Measurements from ENCODE around the gene BBIP1. TPM values are rescaled to one million over a fixed set of nuclear protein-coding genes. Genes with fewer than 3 reads are reported as not detected.

Gene BBIP1
- total RNA-seq, 2 experiments from 2014 or later: 36.9 to 39.5 TPM

DNA sequence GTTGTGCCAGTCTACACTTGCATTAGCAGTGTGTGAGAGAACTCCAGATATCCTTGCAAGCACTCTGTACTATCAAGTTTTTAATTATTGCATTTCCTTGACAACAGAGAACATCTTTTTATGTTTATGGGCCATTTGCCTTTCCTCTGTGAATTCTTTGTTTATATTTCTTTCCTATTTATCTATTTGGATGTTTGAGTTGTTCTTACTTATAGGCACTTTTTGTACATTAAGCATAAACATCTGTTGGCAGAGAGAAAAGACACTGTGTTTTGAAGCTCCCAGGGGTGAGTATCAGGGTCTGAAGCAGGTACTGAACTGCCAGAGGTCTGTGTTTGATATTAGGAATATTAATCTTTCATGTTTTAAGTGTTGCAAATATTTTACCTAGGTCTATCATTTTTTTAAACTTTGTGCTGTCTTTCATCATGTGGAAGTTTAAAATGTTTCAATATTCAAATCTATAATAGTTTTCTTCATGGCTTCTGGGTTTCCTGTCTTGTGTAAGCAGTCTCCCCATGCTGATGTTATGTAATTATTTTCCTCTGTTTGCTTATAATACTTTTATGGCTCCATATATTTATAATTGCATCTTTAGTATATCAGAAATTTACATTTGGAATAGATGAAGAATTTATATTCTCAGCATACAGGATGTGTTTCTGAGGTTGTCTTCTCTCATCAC lies 64.9 kb downstream of the BBIP1 start:
- CTCF ChIA-PET: interaction anchor here (0.5 to 1.9 kb wide), 3 partner anchors 10 to 35 kb away, joined by 3 to 8 read pairs (median 4); no protein-coding TSS in a partner anchor
- POLR2A ChIA-PET: no interaction called here

DNA sequence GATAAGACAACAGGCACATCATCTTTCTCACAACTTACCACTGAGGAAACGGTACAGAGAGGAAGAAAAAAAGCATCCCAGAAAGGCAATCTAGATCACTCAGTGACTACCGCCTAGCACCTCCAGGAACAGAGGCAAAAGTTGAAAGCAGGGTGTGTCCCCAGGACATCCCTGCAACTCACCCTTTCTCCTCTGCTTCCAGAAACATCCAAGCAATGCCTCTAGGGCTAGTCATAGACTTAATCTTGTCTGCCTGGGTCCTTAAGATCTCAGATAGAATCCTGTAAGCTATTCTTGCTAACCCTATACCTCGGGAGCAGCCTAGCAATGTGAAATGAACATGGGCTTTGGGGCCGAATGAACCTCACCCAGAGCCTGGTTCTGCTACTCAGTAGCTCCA lies 66.0 kb downstream of the BBIP1 start:
- POLR2A ChIA-PET: no interaction called here
- CTCF ChIA-PET: interaction anchor here (1.0 to 1.9 kb wide), 3 partner anchors 9 to 13 kb away, joined by 3 to 8 read pairs (median 4); no protein-coding TSS in a partner anchor

DNA sequence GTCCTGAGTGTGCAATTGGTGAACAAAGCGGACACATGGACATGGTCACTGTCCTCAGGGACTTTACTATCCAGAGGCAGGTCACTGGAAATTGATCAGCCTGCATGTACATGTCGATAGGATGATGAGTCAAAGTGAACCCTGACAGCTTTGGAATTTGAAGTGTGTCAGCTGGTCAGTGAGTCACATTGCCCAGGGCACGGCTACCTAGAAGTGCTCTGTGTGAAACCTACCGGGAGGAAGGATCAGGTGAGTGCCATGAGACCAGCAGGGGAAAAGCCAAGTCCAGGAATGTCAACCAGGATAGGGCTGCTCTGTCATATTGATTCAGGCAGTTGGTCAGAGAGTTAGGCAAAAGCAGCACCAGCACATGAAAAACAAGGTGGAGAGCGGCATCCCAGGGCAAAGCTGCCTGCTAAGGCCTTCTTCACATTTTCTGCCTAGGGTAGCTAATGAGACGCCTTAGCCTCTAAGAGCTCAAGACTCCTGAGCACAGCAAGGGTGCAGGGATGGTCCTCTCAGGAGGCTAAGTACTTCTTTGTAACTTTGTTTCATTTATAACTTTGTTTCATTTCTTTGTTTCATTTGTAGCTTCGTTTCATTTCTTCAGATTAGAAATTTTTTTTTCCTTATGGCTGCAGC lies 66.6 kb downstream of the BBIP1 start:
- CTCF ChIA-PET: interaction anchor here (0.6 to 1.9 kb wide), 5 partner anchors 8 to 45 kb away, joined by 3 to 8 read pairs (median 3); no protein-coding TSS in a partner anchor
- POLR2A ChIA-PET: interaction anchor here (0.6 kb wide), 1 partner anchor 39 kb away, joined by 10 read pairs; no protein-coding TSS in a partner anchor

DNA sequence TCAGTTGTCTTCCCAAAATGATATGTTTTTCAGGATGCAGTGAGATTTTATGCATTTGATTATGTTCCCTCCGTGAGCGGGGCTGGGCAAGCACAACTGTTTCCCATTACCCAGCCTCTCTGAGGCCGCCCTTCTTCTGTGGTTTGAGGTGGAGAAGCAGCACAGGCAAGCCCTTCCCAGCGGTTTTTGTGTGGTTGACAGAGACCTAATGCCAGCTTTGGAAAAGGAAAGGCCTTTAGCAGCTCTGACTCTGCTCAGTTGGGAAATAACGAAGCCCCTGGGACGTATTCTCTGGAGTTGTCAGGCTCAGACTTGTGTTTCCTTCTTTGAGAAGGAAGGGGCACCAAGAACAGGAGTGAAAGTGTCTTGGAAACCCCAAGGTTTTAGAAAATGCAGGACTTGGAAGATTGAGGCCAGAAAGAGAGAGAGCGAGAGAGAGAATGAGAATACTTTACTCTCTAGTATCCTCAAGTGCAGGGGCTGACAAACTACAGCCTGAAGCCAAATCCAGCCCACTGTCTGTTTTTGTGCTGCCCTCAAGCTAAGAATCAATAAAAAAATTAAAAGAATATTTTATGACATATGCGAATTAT lies 67.9 kb downstream of the BBIP1 start:
- ChIA-PET CTCF (interaction anchor here (0.8 to 1.5 kb wide), 3 partner anchors 13 to 20 kb away, joined by 3 to 4 read pairs (median 3); partner anchors contain the start of gene PDCD4), POLR2A (no interaction called here)

DNA sequence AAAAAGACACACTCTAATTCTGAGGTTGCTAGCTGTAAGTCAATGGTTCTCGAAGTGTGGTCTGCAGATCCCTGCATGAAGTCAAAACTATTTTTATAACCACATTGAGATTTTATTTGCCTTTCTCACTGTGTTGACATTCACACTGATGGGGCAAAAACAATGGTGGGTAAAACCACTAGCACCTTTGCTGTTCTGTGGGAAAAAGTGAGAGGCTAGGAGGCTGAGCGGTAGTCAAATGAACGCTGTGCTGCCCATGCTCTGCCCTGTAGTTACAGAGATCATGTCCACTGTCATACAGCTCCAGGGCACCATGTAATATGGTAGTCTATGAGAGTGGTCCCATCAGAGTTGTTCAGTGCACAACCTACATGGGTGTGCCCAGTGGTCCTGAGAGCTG lies 68.9 kb downstream of the BBIP1 start:
- ChIA-PET POLR2A (interaction anchor here (1.0 kb wide), 1 partner anchor 69 kb away, joined by 3 read pairs; the partner anchor contains the start of gene BBIP1), CTCF (interaction anchor here (0.8 to 1.0 kb wide), 2 partner anchors 14 to 20 kb away, joined by 3 read pairs; no protein-coding TSS in a partner anchor)

Other genes starting within 250 kb of the BBIP1 start
- 10 to 100 TPM; 83.3 to 95.6 TPM for gene PDCD4, start 47.3 kb downstream of the BBIP1 start, total RNA-seq
- 10 to 100 TPM; 51.3 to 51.4 TPM for gene SHOC2, start 424 bp upstream of the BBIP1 start, total RNA-seq
- gene ADRA2A, start 157.8 kb upstream of the BBIP1 start, total RNA-seq: not detected

Measured in activated CD8-positive, alpha-beta memory T cell treated with anti-CD3 and anti-CD28 coated beads for 36 hours (primary cell).